MM.1S (cell line): Measurements from ENCODE around the gene ZNHIT1.

Source experiments
- DNase-seq: peaks from one replicate; pipeline ENCODE4 v3.0.0-alpha.2; 2015
- H2AFZ ChIP-seq: fragments of 300-600 bp; sonication (generic); 2 replicates; pipeline ENCODE4 v1.6.0; 2016; ENCODE audit warnings: antibody characterized with exemption, low read length
- H3F3A ChIP-seq: fragments of 300-600 bp; sonication (generic); 2 replicates; pipeline ENCODE4 v1.6.1; 2016; ENCODE audit warnings: mild to moderate bottlenecking, antibody characterized with exemption, low read length, moderate library complexity, mixed read lengths; ENCODE audit not compliant: insufficient read depth
- H3K27ac ChIP-seq: fragments of 300-600 bp; sonication (generic); 2 replicates; pipeline ENCODE4 v1.5.1; 2016; ENCODE audit warnings: mild to moderate bottlenecking, low read length
- H3K27me3 ChIP-seq: fragments of 300-600 bp; sonication (generic); replicated peaks from 2 replicates; pipeline ENCODE4 v1.6.0; 2016; ENCODE audit warnings: low read length; ENCODE audit not compliant: insufficient read depth
- H3K36me3 ChIP-seq: fragments of 300-600 bp; sonication (generic); replicated peaks from 2 replicates; pipeline ENCODE4 v1.6.1; 2016; ENCODE audit warnings: mild to moderate bottlenecking, low read length, mixed read lengths; ENCODE audit not compliant: insufficient read depth
- H3K4me1 ChIP-seq: fragments of 300-600 bp; sonication (generic); 2 replicates; pipeline ENCODE4 v1.6.1; 2016; ENCODE audit warnings: low read length, mixed read lengths
- H3K4me2 ChIP-seq: fragments of 300-600 bp; sonication (generic); 2 replicates; pipeline ENCODE4 v1.6.0; 2016; ENCODE audit warnings: low read depth, low read length
- H3K4me3 ChIP-seq: fragments of 300-600 bp; sonication (generic); 2 replicates; pipeline ENCODE4 v1.5.1; 2016; ENCODE audit warnings: low read length, mixed read lengths
- H3K79me2 ChIP-seq: fragments of 300-600 bp; sonication (generic); 2 replicates; pipeline ENCODE4 v1.6.1; 2016; ENCODE audit warnings: mixed run types, low read length, mixed read lengths
- H3K9ac ChIP-seq: fragments of 300-600 bp; sonication (generic); 2 replicates; pipeline ENCODE4 v1.6.1; 2016; ENCODE audit warnings: low read length, mixed read lengths
- H3K9me2 ChIP-seq: fragments of 300-600 bp; sonication (generic); replicated peaks from 2 replicates; pipeline ENCODE4 v1.6.1; 2016; ENCODE audit warnings: mild to moderate bottlenecking, low read length, mixed read lengths; ENCODE audit not compliant: insufficient read depth
- H3K9me3 ChIP-seq: fragments of 300-600 bp; sonication (generic); replicated peaks from 2 replicates; pipeline ENCODE4 v1.6.1; 2016; ENCODE audit warnings: mild to moderate bottlenecking, low read length, mixed read lengths; ENCODE audit not compliant: insufficient read depth
- H4K20me1 ChIP-seq: fragments of 300-600 bp; sonication (generic); 2 replicates; pipeline ENCODE4 v1.6.1; 2016; ENCODE audit warnings: mild to moderate bottlenecking, low read length, moderate library complexity, mixed read lengths; ENCODE audit not compliant: insufficient read depth
- CTCF ChIP-seq: fragments of 300-600 bp; sonication (generic); IDR thresholded peaks from 2 replicates; pipeline ENCODE4 v1.5.1; 2016; ENCODE audit warnings: antibody characterized with exemption, low read length, mixed read lengths
- EZH2 ChIP-seq: fragments of 300-600 bp; sonication (generic); optimal IDR thresholded peaks from 2 replicates; pipeline ENCODE3; 2017; ENCODE audit warnings: low read depth, mild to moderate bottlenecking, antibody characterized with exemption, low read length, mixed read lengths
- EZH2phosphoT487 ChIP-seq: fragments of 300-600 bp; sonication (generic); IDR thresholded peaks from 2 replicates; pipeline ENCODE4 v1.6.1; 2018; ENCODE audit warnings: antibody characterized with exemption, low read length

Gene ZNHIT1

GRCh38 chr7:101189109-101189508 is 28.9 kb upstream of the ZNHIT1 start:
- Histone ChIP-seq H3K4me2 (no peak overlapping the region), H3K27me3 (peaks cover 85% of the 10 kb centered on the region), H3K27ac (no peak overlapping the region), H3F3A (no peaks in the 10 kb centered on the region), H3K9ac (no peak overlapping the region), H3K9me2 (no peaks in the 10 kb centered on the region), H4K20me1 (no peaks in the 10 kb centered on the region), H3K9me3 (no peaks in the 10 kb centered on the region), H3K79me2 (no peaks in the 10 kb centered on the region), H3K4me3 (no peak overlapping the region), H2AFZ (no peak overlapping the region), H3K4me1 (no peaks in the 10 kb centered on the region), H3K36me3 (no peaks in the 10 kb centered on the region)
- no peak for TF ChIP-seq EZH2
- no peak for TF ChIP-seq EZH2phosphoT487
- TF ChIP-seq CTCF: no peak
- DNase-seq: no peak

- Histone ChIP-seq H3K4me3 (no peak overlapping the region), H3K4me1 (no peaks in the 10 kb centered on the region), H3K36me3 (no peaks in the 10 kb centered on the region), H3K9ac (no peak overlapping the region), H3K27me3 (peaks cover 84% of the 10 kb centered on the region), H3F3A (no peaks in the 10 kb centered on the region), H3K4me2 (no peak overlapping the region), H3K9me3 (no peaks in the 10 kb centered on the region), H2AFZ (no peak overlapping the region), H3K27ac (no peak overlapping the region), H4K20me1 (no peaks in the 10 kb centered on the region), H3K79me2 (no peaks in the 10 kb centered on the region), H3K9me2 (no peaks in the 10 kb centered on the region)
- no peak for TF ChIP-seq EZH2phosphoT487
- no peak for TF ChIP-seq CTCF
- DNase-seq: no peak
Observed at GRCh38 chr7:101195884-101196283, 22.1 kb upstream of the ZNHIT1 start.

- DNase-seq: no peak
- no peaks in the 10 kb centered on the region for H3K36me3 ChIP-seq
- H3K4me2 ChIP-seq: no peak overlapping the region
- no peaks in the 10 kb centered on the region for H4K20me1 ChIP-seq
- H3K9me3 ChIP-seq: no peaks in the 10 kb centered on the region
- H3K4me1 ChIP-seq: no peaks in the 10 kb centered on the region
- no peaks in the 10 kb centered on the region for H3K9me2 ChIP-seq
- peaks cover 91% of the 10 kb centered on the region for H3K27me3 ChIP-seq
- TF ChIP-seq EZH2phosphoT487: no peak
- TF ChIP-seq CTCF: no peak
- no peak for TF ChIP-seq EZH2
- no peak overlapping the region for H3K27ac ChIP-seq
- H3K4me3 ChIP-seq: no peak overlapping the region
- no peak overlapping the region for H3K9ac ChIP-seq
- H3K79me2 ChIP-seq: no peaks in the 10 kb centered on the region
- H2AFZ ChIP-seq: no peak overlapping the region
- H3F3A ChIP-seq: no peaks in the 10 kb centered on the region
Observed at GRCh38 chr7:101197991-101198390, 20.0 kb upstream of the ZNHIT1 start.
